ENCODE measurements around the gene SIRT2. TPM values are rescaled to one million over a fixed set of nuclear protein-coding genes. Genes with fewer than 3 reads are reported as not detected.

The SIRT2 gene
- total RNA-seq, 2 donors from 2014 or later: 31.5 to 46.0 TPM

GRCh38 chr19:38924388-38924787 is 25.0 kb upstream of the SIRT2 start:
- Mint-ChIP-seq H3K36me3 (peaks cover 0 to 7% of the 10 kb centered on the region in 2 donors), H3K27ac (no peak overlapping the region), H3K9me3 (no peaks in the 10 kb centered on the region)
- DNase-seq (ENCODE audit: low spot score in 2 of 2): no peak
- peak in 1 of 2 donors; percentile 28 for ATAC-seq

- DNase-seq (ENCODE audit: low spot score in 2 of 2): no peak
- Mint-ChIP-seq H3K9me3 (no peaks in the 10 kb centered on the region), H3K36me3 (peaks cover 0 to 7% of the 10 kb centered on the region in 2 donors), H3K27ac (no peak overlapping the region)
- ATAC-seq: no peak
These were observed 23.1 kb upstream of the SIRT2 start for GRCh38 chr19:38922482-38922881.

- Mint-ChIP-seq H3K27ac (no peak overlapping the region), H3K36me3 (peaks cover 0 to 7% of the 10 kb centered on the region in 2 donors), H3K9me3 (no peaks in the 10 kb centered on the region)
- DNase-seq (ENCODE audit: low spot score in 2 of 2) (no peak), ATAC-seq (no peak)
These were observed 22.2 kb upstream of the SIRT2 start for GRCh38 chr19:38921420-38922274.

GRCh38 chr19:38920602-38921419 is 21.4 kb upstream of the SIRT2 start:
- no peaks in the 10 kb centered on the region for H3K9me3 Mint-ChIP-seq
- no peak for DNase-seq (ENCODE audit: low spot score in 2 of 2)
- peaks cover 0 to 7% of the 10 kb centered on the region in 2 donors for H3K36me3 Mint-ChIP-seq
- H3K27ac Mint-ChIP-seq: no peak overlapping the region
- ATAC-seq: no peak

- H3K9me3 Mint-ChIP-seq: no peaks in the 10 kb centered on the region
- peak overlapping the region in 1 of 2 donors; percentile 63 for H3K27ac Mint-ChIP-seq
- ATAC-seq: no peak
- peaks cover 0 to 7% of the 10 kb centered on the region in 2 donors for H3K36me3 Mint-ChIP-seq
- no peak for DNase-seq (ENCODE audit: low spot score in 2 of 2)
These were observed 20.6 kb upstream of the SIRT2 start for GRCh38 chr19:38919837-38920601.

- H3K36me3 Mint-ChIP-seq: peaks cover 0 to 7% of the 10 kb centered on the region in 2 donors
- no peak overlapping the region for H3K27ac Mint-ChIP-seq
- no peaks in the 10 kb centered on the region for H3K9me3 Mint-ChIP-seq
- ATAC-seq: no peak
- no peak for DNase-seq (ENCODE audit: low spot score in 2 of 2)
These were observed 19.1 kb upstream of the SIRT2 start for GRCh38 chr19:38918526-38918925.

GRCh38 chr19:38917921-38918491 is 18.6 kb upstream of the SIRT2 start:
- no peaks in the 10 kb centered on the region for H3K9me3 Mint-ChIP-seq
- no peak for DNase-seq (ENCODE audit: low spot score in 2 of 2)
- H3K27ac Mint-ChIP-seq: no peak overlapping the region
- peaks cover 0 to 7% of the 10 kb centered on the region in 2 donors for H3K36me3 Mint-ChIP-seq
- no peak for ATAC-seq

GRCh38 chr19:38917516-38917915 is 18.1 kb upstream of the SIRT2 start:
- H3K36me3 Mint-ChIP-seq: peaks cover 0 to 7% of the 10 kb centered on the region in 2 donors
- no peak overlapping the region for H3K27ac Mint-ChIP-seq
- ATAC-seq: no peak
- no peak for DNase-seq (ENCODE audit: low spot score in 2 of 2)
- no peaks in the 10 kb centered on the region for H3K9me3 Mint-ChIP-seq

GRCh38 chr19:38915329-38916321 is 16.2 kb upstream of the SIRT2 start:
- ATAC-seq: no peak
- Mint-ChIP-seq H3K36me3 (no peaks in the 10 kb centered on the region), H3K9me3 (no peaks in the 10 kb centered on the region)

GRCh38 chr19:38913958-38914357 is 14.5 kb upstream of the SIRT2 start:
- ATAC-seq (no peak), DNase-seq (ENCODE audit: low spot score in 2 of 2) (no peak)
- peak overlapping the region in 1 of 2 donors; percentile 47 for H3K27ac Mint-ChIP-seq
- peaks cover 0 to under 1% of the 10 kb centered on the region in 2 donors for H3K36me3 Mint-ChIP-seq
- H3K9me3 Mint-ChIP-seq: no peaks in the 10 kb centered on the region

More at GRCh38 chr19:38915329-38916321, 16.2 kb upstream of the SIRT2 start:
- no peak overlapping the region for H3K27ac Mint-ChIP-seq
- no peak for DNase-seq (ENCODE audit: low spot score in 2 of 2)

- no peaks in the 10 kb centered on the region for H3K9me3 Mint-ChIP-seq
- H3K27ac Mint-ChIP-seq: peak overlapping the region; percentile 44 to 59
- no peak for DNase-seq (ENCODE audit: low spot score in 2 of 2)
- H3K36me3 Mint-ChIP-seq: peaks cover 0 to 8% of the 10 kb centered on the region in 2 donors
- ATAC-seq: peak in 1 of 2 donors; percentile 17
These were observed 13.4 kb upstream of the SIRT2 start for GRCh38 chr19:38912600-38913514.

- Mint-ChIP-seq H3K9me3 (no peaks in the 10 kb centered on the region), H3K27ac (no peak overlapping the region), H3K36me3 (peaks cover 0 to 22% of the 10 kb centered on the region in 2 donors)
- peak; percentile 15 to 20 for ATAC-seq
- no peak for DNase-seq (ENCODE audit: low spot score in 2 of 2)
These were observed 12.1 kb upstream of the SIRT2 start for GRCh38 chr19:38911388-38912001.

- no peaks in the 10 kb centered on the region for H3K9me3 Mint-ChIP-seq
- peaks cover 0 to 24% of the 10 kb centered on the region in 2 donors for H3K36me3 Mint-ChIP-seq
- no peak for DNase-seq (ENCODE audit: low spot score in 2 of 2)
- H3K27ac Mint-ChIP-seq: peak overlapping the region; percentile 38 to 65
- no peak for ATAC-seq
These were observed 11.1 kb upstream of the SIRT2 start for GRCh38 chr19:38910488-38910887.

GRCh38 chr19:38908911-38909310 is 9.5 kb upstream of the SIRT2 start:
- Mint-ChIP-seq H3K27ac (peak overlapping the region; percentile 32 to 50), H3K36me3 (peaks cover 6 to 27% of the 10 kb centered on the region in 2 donors), H3K9me3 (no peaks in the 10 kb centered on the region)
- DNase-seq (ENCODE audit: low spot score in 2 of 2): no peak
- ATAC-seq: no peak
